WTC11 (cell line): ENCODE results near the gene NOL4L.

Experiments
- CREB1 ChIP-seq: sonication (generic); formaldehyde crosslinking; IDR thresholded peaks from 2 replicates; pipeline ENCODE4 v1.8.0; 2023; ENCODE audit warnings: mild to moderate bottlenecking, missing genetic modification reagents
- GRHL2 ChIP-seq: fragments of 250-450 bp; sonication (Bioruptor Pico); IDR thresholded peaks from 2 replicates; pipeline ENCODE4 v1.8.0; 2022; ENCODE audit warnings: mild to moderate bottlenecking, moderate library complexity; ENCODE audit not compliant: insufficient replicate concordance, severe bottlenecking
- RELA ChIP-seq: sonication (generic); formaldehyde crosslinking; IDR thresholded peaks from 2 replicates; pipeline ENCODE4 v1.8.1; 2022; ENCODE audit warnings: missing genetic modification reagents, mild to moderate bottlenecking, borderline replicate concordance
- ZNF232 ChIP-seq: sonication (generic); formaldehyde crosslinking; IDR thresholded peaks from 2 replicates; pipeline ENCODE4 v1.8.0; 2022; ENCODE audit warnings: mild to moderate bottlenecking, missing genetic modification reagents
- TF ChIP-seq, protein P1 (sequence below): sonication (generic); formaldehyde crosslinking; IDR thresholded peaks from 2 replicates; pipeline ENCODE4 v1.8.0; 2022; ENCODE audit warnings: missing genetic modification reagents
- TF ChIP-seq, protein P2 (sequence below): sonication (generic); formaldehyde crosslinking; IDR thresholded peaks from 2 replicates; pipeline ENCODE4 v1.8.1; 2023; ENCODE audit warnings: mild to moderate bottlenecking, missing genetic modification reagents, borderline replicate concordance
- TF ChIP-seq, protein P3 (sequence below): fragments of 200-600 bp; IDR thresholded peaks from 2 replicates; pipeline ENCODE4 v1.8.0; 2022; ENCODE audit warnings: antibody characterized with exemption
- TF ChIP-seq, protein P4 (sequence below): sonication (generic); formaldehyde crosslinking; IDR thresholded peaks from 2 replicates; pipeline ENCODE4 v1.8.0; 2022; ENCODE audit warnings: mild to moderate bottlenecking, missing genetic modification reagents
- TF ChIP-seq, protein P5 (sequence below): sonication (generic); formaldehyde crosslinking; IDR thresholded peaks from 2 replicates; pipeline ENCODE4 v1.8.1; 2023; ENCODE audit warnings: mild to moderate bottlenecking, missing genetic modification reagents, moderate library complexity

DNA sequence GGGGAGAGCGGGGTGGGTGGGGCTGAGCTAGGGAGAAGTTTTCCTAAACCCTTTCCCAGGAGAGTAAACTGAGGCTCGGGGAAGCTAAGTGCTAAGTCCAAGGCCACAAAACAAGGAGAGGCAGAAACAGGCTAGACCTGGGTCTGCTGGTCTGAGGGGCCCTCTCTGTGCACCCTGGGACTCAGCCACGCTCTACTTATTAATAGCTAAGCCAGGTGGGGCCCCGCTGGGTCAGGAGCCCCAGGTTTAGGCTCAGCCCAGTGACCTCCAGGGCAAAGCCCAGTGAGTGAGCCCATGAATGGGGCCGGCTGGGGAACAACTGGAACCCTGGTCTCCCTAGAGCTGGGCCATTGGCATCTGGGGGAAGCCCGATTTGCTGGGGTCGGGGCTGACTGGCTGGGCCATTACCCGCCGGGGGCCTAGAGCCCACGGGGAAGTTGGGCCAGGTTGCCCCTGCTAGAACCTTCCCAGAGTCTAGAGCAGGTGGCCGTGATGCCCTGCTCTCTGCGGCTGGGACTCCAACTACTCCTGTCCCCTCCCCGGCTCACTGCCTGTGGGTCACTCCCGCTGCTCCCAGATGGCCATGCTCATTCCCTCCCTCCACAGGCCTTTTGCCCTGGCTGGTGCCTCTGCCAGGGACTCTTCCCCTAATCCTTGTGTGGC is 24.1 kb upstream of the NOL4L start:
- no peak for TF ChIP-seq GRHL2 (CRISPR knock-in tag)
- TF ChIP-seq, protein P1, sequence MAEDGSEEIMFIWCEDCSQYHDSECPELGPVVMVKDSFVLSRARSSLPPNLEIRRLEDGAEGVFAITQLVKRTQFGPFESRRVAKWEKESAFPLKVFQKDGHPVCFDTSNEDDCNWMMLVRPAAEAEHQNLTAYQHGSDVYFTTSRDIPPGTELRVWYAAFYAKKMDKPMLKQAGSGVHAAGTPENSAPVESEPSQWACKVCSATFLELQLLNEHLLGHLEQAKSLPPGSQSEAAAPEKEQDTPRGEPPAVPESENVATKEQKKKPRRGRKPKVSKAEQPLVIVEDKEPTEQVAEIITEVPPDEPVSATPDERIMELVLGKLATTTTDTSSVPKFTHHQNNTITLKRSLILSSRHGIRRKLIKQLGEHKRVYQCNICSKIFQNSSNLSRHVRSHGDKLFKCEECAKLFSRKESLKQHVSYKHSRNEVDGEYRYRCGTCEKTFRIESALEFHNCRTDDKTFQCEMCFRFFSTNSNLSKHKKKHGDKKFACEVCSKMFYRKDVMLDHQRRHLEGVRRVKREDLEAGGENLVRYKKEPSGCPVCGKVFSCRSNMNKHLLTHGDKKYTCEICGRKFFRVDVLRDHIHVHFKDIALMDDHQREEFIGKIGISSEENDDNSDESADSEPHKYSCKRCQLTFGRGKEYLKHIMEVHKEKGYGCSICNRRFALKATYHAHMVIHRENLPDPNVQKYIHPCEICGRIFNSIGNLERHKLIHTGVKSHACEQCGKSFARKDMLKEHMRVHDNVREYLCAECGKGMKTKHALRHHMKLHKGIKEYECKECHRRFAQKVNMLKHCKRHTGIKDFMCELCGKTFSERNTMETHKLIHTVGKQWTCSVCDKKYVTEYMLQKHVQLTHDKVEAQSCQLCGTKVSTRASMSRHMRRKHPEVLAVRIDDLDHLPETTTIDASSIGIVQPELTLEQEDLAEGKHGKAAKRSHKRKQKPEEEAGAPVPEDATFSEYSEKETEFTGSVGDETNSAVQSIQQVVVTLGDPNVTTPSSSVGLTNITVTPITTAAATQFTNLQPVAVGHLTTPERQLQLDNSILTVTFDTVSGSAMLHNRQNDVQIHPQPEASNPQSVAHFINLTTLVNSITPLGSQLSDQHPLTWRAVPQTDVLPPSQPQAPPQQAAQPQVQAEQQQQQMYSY (CRISPR knock-in tag) = no peak
- TF ChIP-seq, protein P2, sequence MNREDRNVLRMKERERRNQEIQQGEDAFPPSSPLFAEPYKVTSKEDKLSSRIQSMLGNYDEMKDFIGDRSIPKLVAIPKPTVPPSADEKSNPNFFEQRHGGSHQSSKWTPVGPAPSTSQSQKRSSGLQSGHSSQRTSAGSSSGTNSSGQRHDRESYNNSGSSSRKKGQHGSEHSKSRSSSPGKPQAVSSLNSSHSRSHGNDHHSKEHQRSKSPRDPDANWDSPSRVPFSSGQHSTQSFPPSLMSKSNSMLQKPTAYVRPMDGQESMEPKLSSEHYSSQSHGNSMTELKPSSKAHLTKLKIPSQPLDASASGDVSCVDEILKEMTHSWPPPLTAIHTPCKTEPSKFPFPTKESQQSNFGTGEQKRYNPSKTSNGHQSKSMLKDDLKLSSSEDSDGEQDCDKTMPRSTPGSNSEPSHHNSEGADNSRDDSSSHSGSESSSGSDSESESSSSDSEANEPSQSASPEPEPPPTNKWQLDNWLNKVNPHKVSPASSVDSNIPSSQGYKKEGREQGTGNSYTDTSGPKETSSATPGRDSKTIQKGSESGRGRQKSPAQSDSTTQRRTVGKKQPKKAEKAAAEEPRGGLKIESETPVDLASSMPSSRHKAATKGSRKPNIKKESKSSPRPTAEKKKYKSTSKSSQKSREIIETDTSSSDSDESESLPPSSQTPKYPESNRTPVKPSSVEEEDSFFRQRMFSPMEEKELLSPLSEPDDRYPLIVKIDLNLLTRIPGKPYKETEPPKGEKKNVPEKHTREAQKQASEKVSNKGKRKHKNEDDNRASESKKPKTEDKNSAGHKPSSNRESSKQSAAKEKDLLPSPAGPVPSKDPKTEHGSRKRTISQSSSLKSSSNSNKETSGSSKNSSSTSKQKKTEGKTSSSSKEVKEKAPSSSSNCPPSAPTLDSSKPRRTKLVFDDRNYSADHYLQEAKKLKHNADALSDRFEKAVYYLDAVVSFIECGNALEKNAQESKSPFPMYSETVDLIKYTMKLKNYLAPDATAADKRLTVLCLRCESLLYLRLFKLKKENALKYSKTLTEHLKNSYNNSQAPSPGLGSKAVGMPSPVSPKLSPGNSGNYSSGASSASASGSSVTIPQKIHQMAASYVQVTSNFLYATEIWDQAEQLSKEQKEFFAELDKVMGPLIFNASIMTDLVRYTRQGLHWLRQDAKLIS (CRISPR knock-in tag) = no peak
- TF ChIP-seq, protein P3, sequence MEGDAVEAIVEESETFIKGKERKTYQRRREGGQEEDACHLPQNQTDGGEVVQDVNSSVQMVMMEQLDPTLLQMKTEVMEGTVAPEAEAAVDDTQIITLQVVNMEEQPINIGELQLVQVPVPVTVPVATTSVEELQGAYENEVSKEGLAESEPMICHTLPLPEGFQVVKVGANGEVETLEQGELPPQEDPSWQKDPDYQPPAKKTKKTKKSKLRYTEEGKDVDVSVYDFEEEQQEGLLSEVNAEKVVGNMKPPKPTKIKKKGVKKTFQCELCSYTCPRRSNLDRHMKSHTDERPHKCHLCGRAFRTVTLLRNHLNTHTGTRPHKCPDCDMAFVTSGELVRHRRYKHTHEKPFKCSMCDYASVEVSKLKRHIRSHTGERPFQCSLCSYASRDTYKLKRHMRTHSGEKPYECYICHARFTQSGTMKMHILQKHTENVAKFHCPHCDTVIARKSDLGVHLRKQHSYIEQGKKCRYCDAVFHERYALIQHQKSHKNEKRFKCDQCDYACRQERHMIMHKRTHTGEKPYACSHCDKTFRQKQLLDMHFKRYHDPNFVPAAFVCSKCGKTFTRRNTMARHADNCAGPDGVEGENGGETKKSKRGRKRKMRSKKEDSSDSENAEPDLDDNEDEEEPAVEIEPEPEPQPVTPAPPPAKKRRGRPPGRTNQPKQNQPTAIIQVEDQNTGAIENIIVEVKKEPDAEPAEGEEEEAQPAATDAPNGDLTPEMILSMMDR = no peak
- TF ChIP-seq, protein P4, sequence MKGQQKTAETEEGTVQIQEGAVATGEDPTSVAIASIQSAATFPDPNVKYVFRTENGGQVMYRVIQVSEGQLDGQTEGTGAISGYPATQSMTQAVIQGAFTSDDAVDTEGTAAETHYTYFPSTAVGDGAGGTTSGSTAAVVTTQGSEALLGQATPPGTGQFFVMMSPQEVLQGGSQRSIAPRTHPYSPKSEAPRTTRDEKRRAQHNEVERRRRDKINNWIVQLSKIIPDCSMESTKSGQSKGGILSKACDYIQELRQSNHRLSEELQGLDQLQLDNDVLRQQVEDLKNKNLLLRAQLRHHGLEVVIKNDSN = no peak
- TF ChIP-seq RELA = no peak
- TF ChIP-seq CREB1 (CRISPR knock-in tag) = no peak
- no peak for TF ChIP-seq ZNF232 (CRISPR knock-in tag)
- TF ChIP-seq, protein P5, sequence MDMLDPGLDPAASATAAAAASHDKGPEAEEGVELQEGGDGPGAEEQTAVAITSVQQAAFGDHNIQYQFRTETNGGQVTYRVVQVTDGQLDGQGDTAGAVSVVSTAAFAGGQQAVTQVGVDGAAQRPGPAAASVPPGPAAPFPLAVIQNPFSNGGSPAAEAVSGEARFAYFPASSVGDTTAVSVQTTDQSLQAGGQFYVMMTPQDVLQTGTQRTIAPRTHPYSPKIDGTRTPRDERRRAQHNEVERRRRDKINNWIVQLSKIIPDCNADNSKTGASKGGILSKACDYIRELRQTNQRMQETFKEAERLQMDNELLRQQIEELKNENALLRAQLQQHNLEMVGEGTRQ (CRISPR knock-in tag) = no peak
